GM19240 (cell line): ENCODE data around the gene RASSF8.

Source experiments
- DNase-seq: peaks from one replicate; pipeline ENCODE4 v3.0.0; 2011; ENCODE audit warnings: low spot score; ENCODE audit not compliant: insufficient read length

The RASSF8 gene

DNA sequence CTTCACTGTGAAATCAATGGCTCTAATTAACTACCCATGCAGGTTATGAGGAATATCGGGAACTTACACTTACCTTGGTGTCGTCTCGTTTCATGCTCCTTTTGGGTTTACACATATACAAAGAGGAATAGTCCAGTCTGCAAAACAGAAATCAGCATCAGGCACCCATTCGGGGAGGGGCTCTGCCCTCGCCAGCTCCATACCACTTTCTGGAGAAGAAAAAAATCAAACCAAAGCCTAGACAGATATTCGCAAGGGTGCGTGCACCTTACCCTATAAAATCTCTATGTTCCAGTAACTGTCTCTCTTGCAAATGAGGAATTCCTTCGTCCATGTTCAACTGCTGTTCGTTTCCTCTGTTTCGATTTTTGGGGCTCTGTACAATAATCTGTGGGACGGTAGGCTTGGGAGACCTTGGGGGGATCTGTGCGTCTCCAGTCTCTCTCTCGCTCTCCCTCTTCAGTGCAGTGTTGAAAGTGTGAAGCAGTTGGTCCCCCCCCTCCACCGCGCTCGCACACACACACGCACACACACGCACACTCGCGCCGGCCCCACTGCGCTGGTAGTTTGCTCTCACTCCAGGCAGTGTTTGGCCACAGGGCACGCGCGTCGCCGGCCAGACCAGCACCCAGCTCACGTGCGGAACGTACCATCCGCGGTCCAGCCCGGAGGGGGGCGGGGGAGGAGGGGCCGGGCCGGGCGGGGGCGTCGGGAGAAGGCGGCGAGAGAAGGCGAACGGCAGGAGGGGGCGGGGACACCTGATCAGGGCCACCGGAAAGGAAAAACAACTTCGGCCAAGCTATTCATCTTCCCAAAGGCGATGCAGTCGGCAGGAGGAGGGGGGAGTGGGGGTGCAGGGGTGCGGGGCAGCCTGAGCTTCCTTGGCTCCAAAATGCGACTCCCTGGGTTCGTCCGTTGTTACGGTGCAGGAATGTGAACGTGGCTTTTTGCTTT, 166.2 kb downstream of the RASSF8 start, which contains the start of gene BHLHE41:
Gene BHLHE41 (minus strand): TSS at position 592 of the 954 bp plus-strand sequence. CDS start 258 bp downstream, at position 334.
- no peak for DNase-seq

DNA sequence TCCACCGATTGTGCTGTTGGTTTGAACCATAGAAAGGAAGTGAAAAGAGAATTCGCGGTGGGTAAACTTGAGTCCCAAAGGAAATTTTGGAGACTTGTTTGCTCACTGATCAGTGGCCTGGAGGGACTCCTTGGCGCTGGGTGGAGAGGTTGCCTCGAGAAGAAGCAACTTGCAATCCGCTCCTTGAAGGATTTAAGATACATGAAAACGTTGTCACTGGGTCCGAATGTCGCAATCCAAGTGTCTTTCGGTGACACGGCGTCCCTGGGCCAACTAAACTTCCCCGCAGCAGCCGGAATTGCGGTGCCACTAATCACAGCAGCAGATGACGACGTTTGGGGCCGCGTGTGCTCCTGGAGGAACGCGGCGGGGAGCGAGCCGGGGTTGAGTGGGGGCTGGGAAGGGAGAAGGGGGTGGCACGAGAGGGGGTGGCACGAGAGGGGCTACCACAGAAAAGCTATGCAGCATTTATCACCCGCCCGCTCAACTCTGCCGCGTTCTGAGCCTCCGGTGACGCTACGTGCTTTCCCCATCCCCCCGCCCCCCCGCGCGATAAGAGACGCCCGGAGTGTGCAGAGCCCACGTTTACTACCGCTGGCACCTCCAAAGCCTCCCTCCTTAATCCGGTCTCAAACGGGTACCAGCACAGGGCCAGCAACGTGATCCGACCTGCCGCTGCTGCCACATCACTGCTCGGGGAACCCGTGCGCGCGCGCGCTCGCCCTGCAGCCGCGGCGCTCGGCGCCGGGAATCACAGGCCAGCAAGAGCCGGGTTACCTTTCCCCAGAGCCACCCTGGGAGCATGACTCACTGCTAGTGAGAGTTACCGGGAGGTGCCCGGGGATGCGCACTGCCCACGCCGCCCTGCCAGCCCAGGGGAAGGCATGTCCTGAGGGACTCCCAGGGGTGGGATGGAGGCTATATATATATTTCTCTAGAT, 167.2 kb downstream of the RASSF8 start:
- DNase-seq, result no peak

GRCh38 chr12:26126340-26127284, 168.1 kb downstream of the RASSF8 start:
- DNase-seq, result no peak

DNA sequence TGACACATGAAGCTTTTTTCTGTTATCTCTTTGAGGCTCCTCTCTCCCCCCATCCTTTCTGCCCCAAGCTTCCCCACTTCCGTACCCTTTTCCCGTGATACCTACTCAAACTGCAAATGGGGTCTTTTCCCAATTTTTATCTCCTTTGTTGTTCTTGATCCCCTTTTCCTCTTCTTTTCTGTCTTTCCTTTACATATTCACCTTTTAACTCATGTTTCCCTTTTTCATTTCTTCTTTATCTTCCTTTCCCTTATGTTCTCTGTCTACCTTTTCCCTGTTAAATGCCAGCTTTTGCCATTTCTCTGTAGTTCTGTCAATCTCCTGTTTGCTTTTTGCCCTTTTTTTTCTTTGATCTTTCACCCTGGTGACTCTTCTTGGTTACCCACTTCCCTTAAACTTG, 168.9 kb downstream of the RASSF8 start:
- no peak for DNase-seq

DNA sequence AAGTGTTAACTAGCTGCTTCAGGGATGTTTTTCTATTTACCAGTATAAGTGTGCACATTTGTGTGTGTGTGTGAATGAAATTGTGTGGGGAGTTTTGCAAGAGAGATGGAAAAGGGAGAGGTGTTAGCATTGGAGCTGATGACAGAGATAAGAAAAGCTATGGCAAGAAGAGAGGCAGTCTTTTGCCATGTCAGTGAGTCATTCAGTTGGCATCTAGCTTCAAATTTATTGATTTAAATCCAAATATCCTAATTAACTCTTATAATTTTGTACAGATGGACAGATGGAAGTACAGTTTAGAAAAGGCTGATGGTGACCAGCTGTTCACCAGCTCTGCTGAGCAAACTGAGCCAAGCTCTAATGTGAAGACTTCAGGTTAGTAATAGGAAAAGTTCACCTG, 169.7 kb downstream of the RASSF8 start:
- no peak for DNase-seq
